ENCODE measurements around the gene CAPN10.

Gene CAPN10

DNA sequence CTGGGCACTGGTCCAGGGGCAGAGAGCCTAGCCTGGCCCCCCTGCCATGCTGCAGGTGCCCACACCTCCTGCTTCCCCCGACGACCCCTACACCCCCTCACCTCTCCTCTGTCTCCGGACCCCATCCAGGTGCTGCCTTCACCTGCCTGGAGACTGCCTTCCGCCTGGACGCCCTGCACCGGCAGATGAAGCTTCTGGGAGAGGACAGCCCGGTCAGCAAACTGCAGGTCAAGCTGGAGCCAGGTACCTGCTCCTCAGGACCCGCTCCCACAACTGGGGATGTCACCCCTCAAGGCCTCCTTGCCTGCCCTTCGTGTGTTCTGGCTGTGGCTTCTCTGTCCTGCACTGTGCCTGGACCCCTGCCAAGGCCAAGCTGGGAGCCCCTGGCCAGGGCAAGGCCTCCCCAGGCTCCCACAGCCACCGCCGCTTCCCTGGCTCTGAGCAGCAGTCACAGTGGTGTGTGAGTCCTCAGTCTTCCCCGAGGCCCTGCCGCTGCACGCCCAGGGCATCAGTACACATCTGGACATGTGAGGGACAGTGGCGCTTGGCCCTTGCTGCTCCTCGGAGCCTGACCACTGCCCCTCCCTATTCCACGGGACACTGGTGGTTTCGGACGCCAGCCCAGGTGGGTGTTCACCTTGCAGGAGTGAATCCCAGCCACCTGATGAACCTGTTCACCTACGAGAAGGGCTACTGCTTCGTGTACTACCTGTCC lies 12.0 kb upstream of the CAPN10 start:
- no peak for DNase-seq (ENCODE audit: low read depth, low spot score)

DNA sequence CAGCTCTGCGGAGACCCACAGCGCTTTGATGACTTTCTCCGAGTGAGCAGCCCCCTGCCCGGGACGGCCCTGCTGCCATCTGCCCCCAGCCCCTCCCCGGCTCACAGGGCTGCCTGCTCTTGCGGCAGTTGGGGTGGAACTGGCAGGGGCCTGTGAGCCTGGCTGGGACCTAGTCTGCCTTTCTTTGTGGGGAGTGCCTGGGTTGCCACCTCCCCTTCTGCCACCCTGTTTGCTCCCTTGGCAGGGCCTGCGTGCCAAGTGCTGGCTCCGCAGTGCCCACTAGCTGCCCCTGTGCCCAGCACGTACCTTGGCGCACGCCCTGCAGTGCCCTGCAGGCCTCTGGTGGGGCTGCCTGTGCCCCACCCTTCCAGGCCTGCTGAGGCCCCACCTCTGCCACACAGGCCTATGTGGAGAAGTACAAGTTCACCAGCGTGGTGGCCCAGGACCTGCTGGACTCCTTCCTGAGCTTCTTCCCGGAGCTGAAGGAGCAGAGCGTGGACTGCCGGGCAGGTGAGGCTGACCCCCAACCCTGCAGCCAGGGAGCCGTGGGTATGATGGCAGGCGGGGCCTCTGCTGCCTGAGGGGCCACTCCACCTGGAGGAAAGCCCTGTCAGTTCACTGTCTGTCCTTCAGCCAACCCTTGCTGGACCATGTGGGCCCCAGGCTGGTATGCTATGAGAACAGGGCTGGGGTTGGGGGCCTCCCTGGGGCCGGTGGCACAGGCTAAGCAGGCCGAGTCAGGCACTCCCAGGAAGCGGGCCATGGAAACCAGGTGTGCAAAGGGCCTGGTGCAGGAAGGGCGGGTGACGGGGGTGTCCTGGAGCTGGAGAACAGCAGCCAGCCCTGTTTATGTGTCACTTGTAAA lies 11.2 kb upstream of the CAPN10 start:
- DNase-seq (ENCODE audit: low read depth, low spot score): no peak

DNA sequence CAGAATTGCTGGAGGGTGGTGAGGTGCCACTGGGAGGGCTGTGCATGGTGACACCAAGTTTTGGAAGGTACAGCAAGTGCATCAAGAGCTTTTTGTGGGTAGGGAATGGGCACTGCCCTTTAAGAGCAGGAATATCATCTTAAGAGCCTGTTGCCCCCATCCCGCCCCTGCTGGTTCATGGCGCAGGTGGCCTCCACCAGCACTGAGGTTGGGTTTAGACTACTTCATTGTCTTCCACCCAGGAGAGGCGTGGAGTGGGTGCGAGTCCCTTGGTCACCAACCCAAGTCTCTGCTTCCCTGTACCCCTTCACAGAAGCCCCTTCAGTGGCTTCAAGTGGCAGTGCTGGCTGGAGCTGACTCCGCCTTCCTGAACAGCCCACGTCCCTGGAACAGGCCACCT lies 10.5 kb upstream of the CAPN10 start:
- DNase-seq (ENCODE audit: low read depth, low spot score): no peak

DNA sequence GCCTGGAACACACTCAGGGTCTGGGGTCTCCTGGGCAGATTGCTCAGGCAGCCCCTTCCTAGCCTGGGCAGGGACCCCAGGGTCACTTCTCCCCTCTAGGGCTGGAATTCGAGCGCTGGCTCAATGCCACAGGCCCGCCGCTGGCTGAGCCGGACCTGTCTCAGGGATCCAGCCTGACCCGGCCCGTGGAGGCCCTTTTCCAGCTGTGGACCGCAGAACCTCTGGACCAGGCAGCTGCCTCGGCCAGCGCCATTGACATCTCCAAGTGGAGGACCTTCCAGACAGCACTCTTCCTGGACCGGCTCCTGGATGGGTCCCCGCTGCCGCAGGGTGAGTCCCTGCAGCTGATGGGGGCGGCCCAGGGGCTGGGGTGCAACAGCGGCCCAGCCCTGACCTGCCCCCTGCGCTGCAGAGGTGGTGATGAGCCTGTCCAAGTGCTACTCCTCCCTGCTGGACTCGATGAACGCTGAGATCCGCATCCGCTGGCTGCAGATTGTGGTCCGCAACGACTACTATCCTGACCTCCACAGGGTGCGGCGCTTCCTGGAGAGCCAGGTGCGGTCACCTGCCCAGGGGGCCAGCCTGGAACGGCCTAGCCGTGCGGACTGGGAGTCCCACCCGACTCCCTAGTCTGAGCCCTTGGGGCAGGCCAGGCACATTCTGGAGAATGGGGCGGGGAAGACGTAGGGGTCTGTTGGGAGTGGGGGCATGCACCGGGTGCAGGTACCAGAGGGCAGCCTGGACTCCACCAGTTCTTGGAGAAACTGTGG lies 9.9 kb upstream of the CAPN10 start:
- no peak for DNase-seq (ENCODE audit: low read depth, low spot score)

DNA sequence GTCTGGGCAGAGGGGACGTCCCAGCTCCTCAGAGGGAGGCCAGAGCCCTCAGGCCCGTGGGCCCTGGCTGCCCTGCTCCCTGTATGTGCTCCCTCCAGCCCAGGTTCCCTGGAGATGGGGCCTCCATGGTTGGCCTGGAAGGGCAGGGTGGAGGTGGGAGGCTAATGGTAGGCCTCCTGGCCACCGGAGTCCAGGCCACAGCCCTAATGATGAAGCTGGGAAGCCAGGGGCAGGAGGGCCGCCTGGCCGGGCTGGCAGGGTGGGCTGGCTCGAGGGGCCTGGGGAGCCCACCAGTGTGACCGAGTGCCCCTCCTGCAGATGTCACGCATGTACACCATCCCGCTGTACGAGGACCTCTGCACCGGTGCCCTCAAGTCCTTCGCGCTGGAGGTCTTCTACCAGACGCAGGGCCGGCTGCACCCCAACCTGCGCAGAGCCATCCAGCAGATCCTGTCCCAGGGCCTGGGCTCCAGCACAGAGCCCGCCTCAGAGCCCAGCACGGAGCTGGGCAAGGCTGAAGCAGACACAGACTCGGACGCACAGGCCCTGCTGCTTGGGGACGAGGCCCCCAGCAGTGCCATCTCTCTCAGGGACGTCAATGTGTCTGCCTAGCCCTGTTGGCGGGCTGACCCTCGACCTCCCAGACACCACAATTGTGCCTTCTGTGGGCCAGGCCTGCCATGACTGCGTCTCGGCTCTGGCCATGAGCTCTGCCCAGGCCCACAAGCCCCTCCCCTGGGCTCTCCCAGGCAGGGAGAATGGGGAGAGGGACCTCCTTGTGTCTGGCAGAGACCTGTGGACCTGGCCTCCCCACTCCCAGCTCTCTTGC lies 9.0 kb upstream of the CAPN10 start:
- no peak for DNase-seq (ENCODE audit: low read depth, low spot score)

DNA sequence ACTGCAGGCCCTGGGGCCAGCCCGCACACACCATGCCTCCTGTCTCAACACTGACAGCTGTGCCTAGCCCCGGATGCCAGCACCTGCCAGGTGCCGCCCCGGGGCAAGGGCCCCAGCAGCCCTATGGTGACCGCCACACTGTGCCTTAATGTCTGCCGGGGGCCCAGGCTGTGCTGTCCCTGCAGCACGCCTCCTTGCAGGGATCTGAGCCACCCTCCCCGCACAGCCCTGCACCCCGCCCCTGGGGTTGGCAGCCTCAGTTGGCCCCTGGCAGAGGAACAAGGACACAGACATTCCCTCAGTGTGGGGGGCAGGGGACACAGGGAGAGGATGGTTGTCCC lies 8.5 kb upstream of the CAPN10 start:
- DNase-seq (ENCODE audit: low read depth, low spot score): no peak

DNA sequence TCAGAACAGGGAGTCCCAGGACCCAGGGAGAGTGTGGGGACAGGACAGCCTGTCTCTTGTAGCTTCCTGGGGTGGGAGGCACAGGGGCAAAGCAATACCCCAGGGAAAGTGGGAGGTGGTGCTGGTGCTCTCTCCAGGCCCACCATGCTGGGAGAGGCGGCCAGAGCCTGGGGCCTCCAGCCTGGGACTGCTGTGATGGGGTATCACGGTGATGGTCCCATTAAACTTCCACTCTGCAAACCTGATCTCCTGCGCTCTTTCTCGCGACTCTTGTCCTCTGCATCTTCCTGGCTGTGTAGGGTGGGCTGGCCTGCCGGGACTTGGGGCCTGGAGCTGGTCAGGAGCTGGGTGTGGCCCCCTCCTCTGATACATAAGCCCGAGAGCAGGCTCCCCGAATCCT lies 8.0 kb upstream of the CAPN10 start:
- no peak for DNase-seq (ENCODE audit: low read depth, low spot score)

DNA sequence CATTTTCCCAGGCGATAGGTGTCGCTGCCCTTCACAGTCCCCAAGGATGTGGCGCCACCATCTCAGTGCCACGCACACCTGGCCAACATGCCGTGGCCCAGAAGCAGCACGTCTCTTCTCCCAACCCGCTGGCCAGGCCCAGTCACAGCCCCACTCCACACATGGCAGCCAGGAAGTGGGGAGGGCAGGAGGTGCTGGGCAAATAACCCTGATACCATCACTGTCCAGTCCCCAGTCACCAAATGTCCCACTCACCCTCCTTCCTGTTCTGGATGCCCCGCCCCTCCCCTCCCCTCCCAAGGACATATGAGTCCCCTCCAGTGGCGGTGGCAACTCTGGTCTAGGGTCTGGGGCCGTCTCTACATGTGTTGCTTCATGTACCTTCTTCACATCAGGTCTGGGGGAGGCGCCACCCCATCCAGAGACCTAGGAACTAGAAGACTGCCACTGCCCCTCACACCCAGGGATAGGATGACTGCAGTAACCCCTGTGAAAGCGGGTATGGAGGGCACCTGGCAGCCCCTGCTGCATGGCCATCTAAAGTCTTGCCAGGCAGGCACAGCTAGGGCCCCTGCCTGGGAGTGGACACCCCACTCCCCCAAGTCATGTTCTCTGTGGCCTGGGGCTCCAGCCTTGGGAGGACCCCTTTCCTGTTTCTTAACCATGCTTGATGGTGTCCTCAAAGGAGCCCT lies 7.3 kb upstream of the CAPN10 start:
- no peak for DNase-seq (ENCODE audit: low read depth, low spot score)

DNA sequence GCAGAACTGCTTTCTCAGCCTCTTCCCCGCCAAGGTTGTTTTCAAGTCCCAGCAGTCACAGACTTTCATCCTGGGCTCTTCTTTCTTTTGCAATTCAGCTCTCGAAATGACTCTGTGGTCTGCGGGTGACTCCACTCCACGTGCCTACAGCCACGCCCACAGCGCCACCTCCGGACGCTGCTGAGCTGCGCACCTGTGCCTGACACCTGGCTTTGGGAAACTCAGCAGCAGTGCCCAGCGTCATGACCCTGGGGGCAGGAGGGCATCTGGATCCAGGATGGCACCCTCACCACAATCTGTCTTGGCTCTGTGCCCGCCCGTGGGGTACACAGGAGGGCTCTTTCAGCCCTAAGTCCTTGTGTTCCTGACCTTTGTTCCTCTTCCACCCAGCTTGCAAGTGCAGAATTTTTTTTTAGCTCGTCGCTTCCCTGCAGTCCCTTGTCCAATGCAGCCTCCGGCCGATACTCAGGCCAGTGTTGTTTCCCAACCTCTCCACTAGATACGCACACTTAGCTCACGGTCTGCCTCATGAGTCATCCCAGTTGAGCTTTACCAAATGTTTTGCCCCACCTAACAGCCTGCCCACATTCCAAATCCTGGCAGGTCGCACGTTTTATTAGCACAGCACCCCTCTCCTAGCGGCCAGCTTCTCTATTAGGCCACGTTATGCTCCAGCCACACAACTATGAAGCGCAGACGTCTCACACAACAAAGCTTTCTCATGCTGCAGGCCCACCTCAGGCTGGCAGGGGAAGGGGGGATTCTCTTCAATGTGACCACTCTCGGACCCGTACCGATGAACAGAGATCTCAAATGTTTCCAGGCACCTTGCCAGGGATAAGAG lies 6.5 kb upstream of the CAPN10 start:
- DNase-seq (ENCODE audit: low read depth, low spot score): peak; percentile 21

DNA sequence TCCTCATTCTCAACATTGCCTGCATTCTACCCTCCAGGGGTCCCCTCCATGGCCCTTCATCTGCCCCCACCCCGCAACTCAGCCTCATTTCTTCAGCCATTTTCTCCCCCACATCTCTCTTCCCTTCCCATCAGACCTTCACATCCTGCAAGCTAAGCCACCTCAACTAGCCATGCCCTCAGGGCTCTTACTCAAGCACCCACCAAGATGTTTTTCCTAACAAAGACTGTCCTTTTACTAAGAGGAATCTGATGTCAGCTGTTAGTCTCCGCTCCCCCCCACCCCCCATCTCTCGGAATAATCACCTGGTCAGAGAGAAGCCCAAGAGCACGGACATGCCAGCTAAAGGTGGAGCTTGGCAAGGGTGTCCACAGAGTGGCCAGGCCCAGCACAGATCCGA lies 4.7 kb upstream of the CAPN10 start:
- no peak for DNase-seq (ENCODE audit: low read depth, low spot score)

DNA sequence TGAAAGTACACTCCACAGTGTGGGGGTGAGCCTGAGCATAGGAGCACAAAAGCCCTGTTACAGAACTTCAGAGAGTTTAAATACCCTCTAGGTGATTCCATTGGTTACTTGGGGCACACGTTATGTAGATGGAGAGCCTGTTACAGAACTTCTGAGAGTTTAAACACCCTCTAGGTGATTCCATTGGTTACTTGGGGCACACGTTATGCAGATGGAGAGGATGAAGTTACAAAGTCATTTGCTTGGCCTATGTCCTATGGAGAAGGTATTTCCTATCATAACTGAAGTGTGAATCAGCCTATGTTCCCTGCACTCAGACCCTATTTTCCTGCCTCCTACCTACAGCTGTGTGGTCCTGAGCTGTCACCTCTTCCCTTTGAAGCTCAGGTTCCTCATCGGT lies 3.8 kb upstream of the CAPN10 start:
- no peak for DNase-seq (ENCODE audit: low read depth, low spot score)

DNA sequence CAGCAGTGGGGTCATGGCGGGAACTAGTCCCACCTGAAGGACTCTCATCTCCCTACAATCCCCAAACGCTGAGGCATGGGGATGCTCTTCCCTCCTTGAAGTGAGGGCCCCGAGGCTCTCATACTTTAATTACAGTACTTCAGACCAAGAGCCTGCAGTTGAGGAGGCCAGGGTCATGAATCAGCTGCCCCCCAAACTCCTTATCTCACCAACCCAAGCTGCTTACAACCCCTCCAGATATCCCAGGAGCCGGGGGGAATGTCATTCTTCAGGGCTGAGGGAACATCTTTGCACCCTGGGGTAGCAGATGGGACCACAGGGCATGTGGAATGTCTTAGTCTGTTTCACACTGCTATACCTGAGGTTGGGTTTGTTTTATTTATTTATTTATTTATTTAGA lies 2.8 kb upstream of the CAPN10 start:
- DNase-seq (ENCODE audit: low read depth, low spot score): no peak

DNA sequence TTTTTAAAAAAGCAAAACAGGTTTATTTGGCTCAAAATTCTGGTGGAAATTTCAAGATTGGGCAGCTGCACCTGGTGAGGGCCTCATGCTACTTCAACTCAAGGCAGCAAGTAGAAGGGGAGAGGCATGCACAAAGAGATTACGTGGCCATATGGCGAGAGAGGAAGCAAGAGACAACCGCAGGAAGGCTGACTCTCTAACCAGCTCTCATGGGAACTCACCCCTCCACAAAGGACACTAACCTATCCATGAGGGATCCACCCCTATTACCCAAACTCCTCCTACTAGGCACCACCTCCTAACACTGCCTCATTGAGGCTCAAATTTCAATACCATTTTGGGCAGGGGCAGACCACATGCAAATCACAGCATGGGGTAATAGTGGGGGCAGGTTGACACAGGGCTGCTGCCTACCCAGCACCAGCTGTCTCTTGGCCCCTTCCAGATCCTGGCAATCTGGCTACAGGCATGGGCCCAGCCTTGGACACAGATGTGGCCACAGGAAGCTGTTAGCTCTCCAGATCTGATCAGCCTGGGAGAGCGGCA lies 2.0 kb upstream of the CAPN10 start:
- DNase-seq (ENCODE audit: low read depth, low spot score): no peak

DNA sequence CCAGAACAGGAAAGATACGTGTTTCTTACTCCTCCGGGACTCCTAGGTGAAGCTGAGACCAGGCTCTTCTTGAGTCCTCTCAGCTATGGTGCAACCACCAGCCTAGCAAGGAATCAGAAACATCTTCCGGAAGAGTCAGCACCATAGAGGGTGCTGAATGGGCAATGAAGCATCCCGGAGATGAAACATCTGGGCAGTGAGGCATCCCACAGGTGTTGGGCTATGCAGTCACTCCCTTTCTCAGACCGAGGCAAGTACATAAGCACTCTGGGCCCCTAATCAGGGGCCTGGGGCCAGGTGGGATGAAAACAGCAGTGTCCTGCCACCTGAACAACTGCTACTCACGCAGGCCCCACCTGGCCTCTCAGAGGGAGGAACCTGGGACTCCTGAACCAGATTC lies 1.4 kb upstream of the CAPN10 start:
- no peak for DNase-seq (ENCODE audit: low read depth, low spot score)

DNA sequence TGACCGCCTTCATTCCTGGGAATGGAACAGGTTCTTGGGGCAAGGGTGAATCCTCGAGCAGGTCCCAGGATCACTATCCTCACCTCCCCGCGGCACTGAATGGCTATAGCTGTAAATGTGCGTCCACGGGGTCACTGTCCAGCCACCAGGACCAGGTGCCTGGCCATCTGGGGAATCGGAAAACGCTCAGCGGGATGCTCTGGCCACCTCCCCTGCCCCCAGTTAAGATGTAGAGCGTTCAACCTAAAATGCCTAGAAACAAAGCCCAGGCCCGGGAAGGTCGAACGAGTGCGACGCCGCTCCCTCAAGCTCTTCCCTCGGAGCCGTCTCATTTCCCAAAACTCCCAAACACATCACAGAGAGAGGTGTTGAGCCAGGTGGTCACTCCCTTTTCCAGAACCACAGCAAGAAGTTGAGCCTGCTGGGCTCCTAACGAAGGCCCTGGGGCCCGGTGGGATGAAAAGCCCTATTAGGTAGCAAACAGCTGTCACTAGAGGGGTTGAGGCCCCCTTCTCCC lies 795 bp upstream of the CAPN10 start:
- no peak for DNase-seq (ENCODE audit: low read depth, low spot score)

DNA sequence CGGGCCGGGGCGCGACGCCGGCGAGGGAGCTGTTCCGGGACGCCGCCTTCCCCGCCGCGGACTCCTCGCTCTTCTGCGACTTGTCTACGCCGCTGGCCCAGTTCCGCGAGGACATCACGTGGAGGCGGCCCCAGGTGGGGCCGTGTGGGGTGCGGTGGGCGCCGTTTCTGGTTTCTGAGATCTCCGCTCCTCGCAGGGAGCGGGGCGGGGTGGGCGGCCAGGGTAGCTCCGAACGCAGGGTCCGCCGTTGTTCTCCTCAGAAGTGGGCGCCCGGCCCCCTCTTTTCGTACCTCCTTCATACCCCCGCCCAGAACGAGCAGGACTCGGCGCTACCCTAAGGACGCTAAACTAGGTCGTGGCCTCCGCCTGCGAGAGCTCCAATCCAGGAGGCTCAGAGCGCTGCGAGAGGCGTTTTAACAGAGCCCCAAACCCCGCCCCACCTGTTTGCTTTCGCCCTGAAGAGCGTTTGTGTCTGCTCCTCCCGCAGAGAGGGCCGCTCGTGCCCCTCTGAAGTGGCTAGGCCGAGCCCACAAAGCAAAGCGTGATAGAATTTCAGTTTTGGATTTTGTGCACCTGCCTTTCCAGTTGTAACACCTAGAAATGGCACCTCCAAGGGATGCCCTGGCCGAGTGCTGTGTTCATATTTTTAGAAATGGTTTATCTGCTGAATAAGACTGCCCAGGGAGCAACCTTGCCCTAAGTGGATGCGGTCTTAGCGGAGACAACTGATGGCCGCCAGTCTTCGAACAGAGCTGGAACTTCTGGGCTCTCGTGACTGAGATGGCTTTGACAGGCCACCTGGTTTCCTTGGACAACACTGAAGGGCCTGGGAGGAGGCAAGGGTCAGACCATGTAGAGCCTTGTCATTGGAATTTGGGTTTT lies 626 bp downstream of the CAPN10 start:
- DNase-seq (ENCODE audit: low read depth, low spot score): peak; percentile 34

DNA sequence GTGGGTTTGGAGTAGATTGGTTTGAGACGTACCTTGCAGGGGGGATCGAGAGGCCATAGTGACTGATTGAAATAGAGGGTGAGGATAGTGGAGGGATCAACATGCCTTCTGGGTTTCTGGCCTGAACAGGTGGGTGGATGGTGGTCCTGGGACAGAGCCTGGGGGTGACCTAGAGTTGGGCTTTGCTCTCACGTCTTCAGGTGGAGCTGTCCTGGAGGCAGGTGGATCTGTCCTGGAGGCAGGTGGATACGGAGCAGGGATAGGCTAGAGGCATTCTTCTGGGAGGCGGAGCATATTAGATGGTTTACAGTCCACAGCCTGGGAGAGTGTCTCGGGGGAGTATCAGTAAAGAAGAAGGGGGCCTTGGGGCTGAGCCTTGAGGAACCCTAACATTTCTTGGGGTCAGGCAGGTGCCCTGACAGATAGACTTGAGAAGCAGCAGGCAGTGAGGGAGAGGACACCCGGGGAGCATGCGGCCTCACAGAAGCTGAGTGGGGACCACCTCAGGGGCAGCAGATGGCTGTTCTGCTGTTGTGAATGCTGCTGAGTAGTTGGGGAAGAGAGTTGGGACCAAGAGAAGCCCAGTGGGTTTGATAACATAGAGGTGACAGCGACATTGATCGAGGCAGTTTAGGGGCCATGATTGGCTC lies 1.6 kb downstream of the CAPN10 start:
- no peak for DNase-seq (ENCODE audit: low read depth, low spot score)

DNA sequence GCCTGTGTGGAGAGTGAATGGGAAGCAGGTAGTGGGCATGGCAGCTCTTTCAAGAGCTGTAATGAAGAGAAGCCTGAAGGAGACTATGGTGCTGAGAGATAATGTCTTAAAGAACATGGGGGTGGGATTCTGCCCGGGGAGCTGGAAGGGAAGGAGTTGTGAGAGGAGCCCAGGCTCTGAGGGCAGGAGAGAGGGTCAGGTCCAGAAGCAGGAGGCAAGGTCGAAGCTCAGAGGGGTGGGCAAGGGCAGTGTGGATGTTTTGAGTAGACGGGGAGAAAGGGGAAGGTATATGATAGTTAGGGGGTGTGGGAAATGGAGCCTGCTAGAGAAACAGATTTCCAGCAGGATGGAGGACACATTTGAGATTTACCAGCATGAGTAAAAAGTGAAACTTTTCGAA lies 2.1 kb downstream of the CAPN10 start:
- DNase-seq (ENCODE audit: low read depth, low spot score): no peak

Measured in activated naive CD8-positive, alpha-beta T cell treated with anti-CD3 and anti-CD28 coated beads, Interleukin-2, amount 50 U/mL, for 16 hours (primary cell).